OCI-M2 (cell line): ENCODE results near the gene PRMT6.
"Not testable (repeated sequence)": the region's sequence is repeated elsewhere in the genome, so short reads cannot be mapped to it uniquely, and the experiment has no call there.

Experiments
- DNase-seq: peaks from one replicate; lab custom pipeline; 2025; ENCODE audit not compliant: unreplicated experiment; lab: John Stamatoyannopoulos, UW

PRMT6 gene

GRCh38 chr1:107056426-107057196 lies at the start of gene PRMT6:
Gene PRMT6, plus strand, starts transcription at chr1:107056674. Its CDS starts 42 bp downstream, at chr1:107056716.
- no peak for DNase-seq

- no peak for DNase-seq
Measured at GRCh38 chr1:107009281-107009680, 47.2 kb upstream of the PRMT6 start.

- no peak for DNase-seq
Measured at GRCh38 chr1:107010582-107010981, 45.9 kb upstream of the PRMT6 start.

- no peak for DNase-seq
Measured at GRCh38 chr1:107016376-107016978, 40.0 kb upstream of the PRMT6 start.

GRCh38 chr1:107018445-107018844 lies 38.0 kb upstream of the PRMT6 start:
- no peak for DNase-seq

GRCh38 chr1:107019166-107019565 lies 37.3 kb upstream of the PRMT6 start:
- DNase-seq = no peak

- DNase-seq = not testable (repeated sequence)
Measured at GRCh38 chr1:107038874-107039273, 17.6 kb upstream of the PRMT6 start.

GRCh38 chr1:107044310-107045220 lies 11.9 kb upstream of the PRMT6 start:
- not testable (repeated sequence) for DNase-seq

GRCh38 chr1:107047602-107048001 lies 8.9 kb upstream of the PRMT6 start:
- DNase-seq = no peak

- no peak for DNase-seq
Measured at GRCh38 chr1:107048241-107048640, 8.2 kb upstream of the PRMT6 start.

- DNase-seq = no peak
Measured at GRCh38 chr1:107051266-107051665, 5.2 kb upstream of the PRMT6 start.

GRCh38 chr1:107055919-107056425 lies 502 bp upstream of the PRMT6 start:
- not testable (repeated sequence) for DNase-seq

- DNase-seq = no peak
Measured at GRCh38 chr1:107057197-107058133, 991 bp downstream of the PRMT6 start.

GRCh38 chr1:107058245-107059032 lies 2.0 kb downstream of the PRMT6 start:
- no peak for DNase-seq

- no peak for DNase-seq
Measured at GRCh38 chr1:107061886-107062285, 5.4 kb downstream of the PRMT6 start.

- no peak for DNase-seq
Measured at GRCh38 chr1:107073493-107073892, 17.0 kb downstream of the PRMT6 start.

- DNase-seq = no peak
Measured at GRCh38 chr1:107076841-107077240, 20.4 kb downstream of the PRMT6 start.

- DNase-seq = no peak
Measured at GRCh38 chr1:107079249-107079648, 22.8 kb downstream of the PRMT6 start.

GRCh38 chr1:107081102-107081501 lies 24.6 kb downstream of the PRMT6 start:
- no peak for DNase-seq
